Measurements from ENCODE around the gene C1RL.
"Not testable (repeated sequence)": the region's sequence is repeated elsewhere in the genome, so short reads cannot be mapped to it uniquely, and the experiment has no call there.

The C1RL gene

DNA sequence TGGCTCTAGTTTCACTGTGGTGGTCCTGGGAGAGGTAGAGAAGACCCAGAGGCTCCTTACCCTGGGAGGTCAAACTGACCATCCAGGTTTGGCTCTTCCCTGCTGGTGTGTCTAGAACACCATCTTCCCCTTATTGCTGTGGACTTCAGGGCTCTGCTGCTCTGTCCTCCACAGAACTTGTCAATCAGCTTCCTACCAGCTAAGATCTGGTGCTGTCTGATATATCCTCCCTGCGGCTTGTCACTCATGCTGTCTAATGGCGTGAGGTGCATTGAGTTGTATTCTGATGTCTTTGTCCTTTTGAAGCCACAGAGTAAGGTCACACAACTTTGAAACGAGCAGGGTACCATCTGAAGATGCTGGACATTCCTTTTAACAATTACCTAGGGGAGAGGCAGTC lies 7.2 kb upstream of the C1RL start:
- H3K27ac Mint-ChIP-seq, result no peak overlapping the region
- no peaks in the 10 kb centered on the region for H3K27me3 Mint-ChIP-seq (ENCODE audit: low read depth)
- DNase-seq (ENCODE audit: low spot score), result no peak
- H3K9me3 Mint-ChIP-seq, result no peaks in the 10 kb centered on the region
- H3K4me3 Mint-ChIP-seq, result no peak overlapping the region
- H3K36me3 Mint-ChIP-seq (ENCODE audit: low read depth), result peaks cover 38% of the 10 kb centered on the region
- peaks cover 7% of the 10 kb centered on the region for H3K4me1 Mint-ChIP-seq (ENCODE audit: low read depth)

DNA sequence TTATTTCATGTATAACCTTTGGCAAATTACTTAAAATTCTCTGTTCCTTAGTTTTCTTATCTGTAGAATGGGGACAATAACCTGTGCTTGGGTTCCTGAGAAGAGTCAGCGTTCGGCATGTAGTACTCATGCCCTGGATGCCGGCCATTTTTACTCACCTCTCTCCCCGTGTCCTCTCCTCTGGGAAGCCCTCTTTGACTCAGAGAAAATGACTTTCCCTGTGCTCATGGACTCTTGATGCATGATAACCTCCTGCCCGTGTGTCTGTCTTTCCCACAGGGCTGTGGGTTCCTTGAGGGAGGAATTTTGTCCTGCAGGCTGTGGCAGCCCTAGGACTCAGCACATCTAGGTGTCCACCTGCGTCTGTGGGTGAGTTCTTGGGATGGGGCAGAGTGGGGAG lies 5.8 kb upstream of the C1RL start:
- Mint-ChIP-seq H3K9me3 (no peaks in the 10 kb centered on the region), H3K27ac (no peak overlapping the region), H3K4me3 (no peak overlapping the region), H3K36me3 (ENCODE audit: low read depth) (peaks cover 37% of the 10 kb centered on the region), H3K27me3 (ENCODE audit: low read depth) (no peaks in the 10 kb centered on the region), H3K4me1 (ENCODE audit: low read depth) (peaks cover 11% of the 10 kb centered on the region)
- no peak for DNase-seq (ENCODE audit: low spot score)

DNA sequence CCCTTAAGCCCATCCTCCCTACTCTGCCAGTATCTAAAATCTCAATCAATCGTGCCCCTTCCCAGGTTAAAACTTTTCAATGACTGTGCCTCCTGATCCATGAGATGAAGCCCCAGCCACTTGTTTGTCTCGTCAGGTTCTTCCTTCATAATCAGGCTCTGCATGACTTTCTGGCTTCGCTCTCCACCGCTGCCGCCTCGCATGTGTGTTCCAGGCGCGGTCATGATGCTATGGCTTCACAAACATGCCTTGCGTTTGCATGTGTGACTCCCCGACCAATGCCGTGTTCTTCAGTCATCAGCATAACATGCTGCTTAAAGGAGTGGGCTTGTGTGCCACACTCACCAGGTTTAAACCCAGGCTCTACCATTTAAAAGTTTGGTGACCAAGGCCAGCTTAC lies 5.0 kb upstream of the C1RL start:
- no peak overlapping the region for H3K4me3 Mint-ChIP-seq
- H3K4me1 Mint-ChIP-seq (ENCODE audit: low read depth), result peaks cover 18% of the 10 kb centered on the region
- H3K36me3 Mint-ChIP-seq (ENCODE audit: low read depth), result peaks cover 37% of the 10 kb centered on the region
- H3K27ac Mint-ChIP-seq, result no peak overlapping the region
- H3K27me3 Mint-ChIP-seq (ENCODE audit: low read depth), result no peaks in the 10 kb centered on the region
- H3K9me3 Mint-ChIP-seq, result no peaks in the 10 kb centered on the region
- no peak for DNase-seq (ENCODE audit: low spot score)

DNA sequence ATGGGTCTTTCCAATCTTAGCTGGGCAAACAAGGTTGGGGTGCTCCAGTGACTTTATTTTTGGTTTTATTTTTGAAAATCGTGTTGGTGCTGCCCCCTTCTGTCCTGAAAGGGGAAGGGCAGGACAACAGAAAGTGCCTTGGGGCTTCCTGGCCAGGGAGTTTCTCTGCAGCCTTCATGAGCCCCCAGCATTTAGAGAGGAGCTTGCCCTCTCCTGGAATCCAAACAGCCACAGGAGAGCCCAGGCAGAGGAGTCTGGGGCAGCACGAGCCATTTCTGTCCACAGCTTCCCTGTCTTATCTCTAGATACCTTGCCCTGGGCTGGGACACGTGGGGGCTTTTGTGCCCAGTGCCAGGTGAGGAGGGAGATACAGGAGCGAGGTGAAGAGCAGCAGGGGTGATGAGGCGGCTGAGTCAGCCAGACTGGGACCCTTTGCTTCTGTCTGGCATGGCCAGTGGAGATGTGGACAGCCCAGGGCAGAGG lies 4.4 kb upstream of the C1RL start:
- Mint-ChIP-seq H3K27me3 (ENCODE audit: low read depth) (no peaks in the 10 kb centered on the region), H3K4me3 (no peak overlapping the region), H3K4me1 (ENCODE audit: low read depth) (peaks cover 16% of the 10 kb centered on the region), H3K9me3 (no peaks in the 10 kb centered on the region), H3K27ac (peak overlapping the region; percentile 53), H3K36me3 (ENCODE audit: low read depth) (peaks cover 33% of the 10 kb centered on the region)
- DNase-seq (ENCODE audit: low spot score), result peak; percentile 34

DNA sequence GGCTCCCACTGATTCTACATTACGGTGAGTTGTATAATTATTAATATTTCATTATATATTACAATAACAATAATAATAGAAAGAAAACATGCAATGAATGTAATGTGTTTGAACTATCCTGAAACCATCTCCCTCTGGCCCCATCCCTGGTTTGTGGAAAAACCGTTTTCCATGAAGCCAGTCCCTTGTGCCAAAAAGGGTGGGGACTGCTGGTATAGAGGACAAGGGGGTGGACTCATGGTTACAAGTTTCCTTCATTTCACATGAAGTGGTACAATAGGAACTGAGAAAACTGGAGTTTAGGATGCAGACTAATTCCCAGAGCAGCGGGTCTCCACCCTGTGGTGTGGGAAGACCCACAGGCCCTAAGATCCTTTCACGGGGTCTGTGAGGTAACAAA lies 3.0 kb upstream of the C1RL start:
- peaks cover 22% of the 10 kb centered on the region for H3K4me1 Mint-ChIP-seq (ENCODE audit: low read depth)
- DNase-seq (ENCODE audit: low spot score), result no peak
- no peaks in the 10 kb centered on the region for H3K27me3 Mint-ChIP-seq (ENCODE audit: low read depth)
- H3K36me3 Mint-ChIP-seq (ENCODE audit: low read depth), result peaks cover 32% of the 10 kb centered on the region
- H3K27ac Mint-ChIP-seq, result no peak overlapping the region
- no peaks in the 10 kb centered on the region for H3K9me3 Mint-ChIP-seq
- no peak overlapping the region for H3K4me3 Mint-ChIP-seq

DNA sequence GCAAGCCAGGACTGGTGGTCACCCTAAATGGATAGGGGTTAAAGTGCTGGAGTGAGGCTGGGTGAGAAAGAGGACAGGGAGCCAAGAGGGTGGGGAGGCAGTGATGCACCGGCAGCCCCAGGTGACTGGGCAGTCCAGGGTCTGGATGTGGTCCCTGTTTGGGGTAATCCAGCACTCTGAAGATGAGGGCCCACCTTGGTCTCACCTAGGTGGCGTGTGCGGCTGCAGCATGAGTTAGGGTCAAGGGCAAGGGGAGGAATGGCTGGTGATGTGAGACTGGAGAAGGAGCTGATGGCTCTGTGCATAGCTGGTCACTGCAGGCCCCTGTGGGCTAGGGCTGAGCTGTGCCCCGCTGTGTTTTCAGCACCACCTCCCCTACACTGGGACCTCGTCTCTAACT lies 1.6 kb upstream of the C1RL start:
- no peak overlapping the region for H3K4me3 Mint-ChIP-seq
- H3K27me3 Mint-ChIP-seq (ENCODE audit: low read depth), result no peaks in the 10 kb centered on the region
- H3K36me3 Mint-ChIP-seq (ENCODE audit: low read depth), result peaks cover 37% of the 10 kb centered on the region
- no peak overlapping the region for H3K27ac Mint-ChIP-seq
- no peak for DNase-seq (ENCODE audit: low spot score)
- H3K4me1 Mint-ChIP-seq (ENCODE audit: low read depth), result peaks cover 30% of the 10 kb centered on the region
- peaks cover 12% of the 10 kb centered on the region for H3K9me3 Mint-ChIP-seq

DNA sequence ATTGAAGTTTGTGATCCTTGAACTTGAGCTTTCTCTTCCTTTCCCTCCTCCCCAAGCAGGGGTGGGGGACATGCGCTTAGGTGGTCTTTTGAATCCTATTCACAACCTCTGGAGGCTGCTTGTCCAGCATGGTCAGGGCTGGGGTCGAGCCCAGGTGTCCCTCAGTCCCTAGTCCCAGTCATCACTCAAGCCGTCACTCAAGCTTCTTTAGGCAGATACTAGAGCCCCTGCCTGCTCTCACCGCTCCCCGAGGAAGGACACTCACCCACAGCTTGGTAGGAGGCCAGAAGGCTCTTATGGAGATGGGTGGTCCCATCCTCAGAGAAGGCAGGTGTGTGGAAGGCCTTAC lies 532 bp upstream of the C1RL start:
- Mint-ChIP-seq H3K4me1 (ENCODE audit: low read depth) (peaks cover 33% of the 10 kb centered on the region), H3K36me3 (ENCODE audit: low read depth) (peaks cover 31% of the 10 kb centered on the region), H3K27ac (peak overlapping the region; percentile 70), H3K4me3 (peak overlapping the region; percentile 91), H3K9me3 (peaks cover 14% of the 10 kb centered on the region), H3K27me3 (ENCODE audit: low read depth) (no peaks in the 10 kb centered on the region)
- no peak for DNase-seq (ENCODE audit: low spot score)

DNA sequence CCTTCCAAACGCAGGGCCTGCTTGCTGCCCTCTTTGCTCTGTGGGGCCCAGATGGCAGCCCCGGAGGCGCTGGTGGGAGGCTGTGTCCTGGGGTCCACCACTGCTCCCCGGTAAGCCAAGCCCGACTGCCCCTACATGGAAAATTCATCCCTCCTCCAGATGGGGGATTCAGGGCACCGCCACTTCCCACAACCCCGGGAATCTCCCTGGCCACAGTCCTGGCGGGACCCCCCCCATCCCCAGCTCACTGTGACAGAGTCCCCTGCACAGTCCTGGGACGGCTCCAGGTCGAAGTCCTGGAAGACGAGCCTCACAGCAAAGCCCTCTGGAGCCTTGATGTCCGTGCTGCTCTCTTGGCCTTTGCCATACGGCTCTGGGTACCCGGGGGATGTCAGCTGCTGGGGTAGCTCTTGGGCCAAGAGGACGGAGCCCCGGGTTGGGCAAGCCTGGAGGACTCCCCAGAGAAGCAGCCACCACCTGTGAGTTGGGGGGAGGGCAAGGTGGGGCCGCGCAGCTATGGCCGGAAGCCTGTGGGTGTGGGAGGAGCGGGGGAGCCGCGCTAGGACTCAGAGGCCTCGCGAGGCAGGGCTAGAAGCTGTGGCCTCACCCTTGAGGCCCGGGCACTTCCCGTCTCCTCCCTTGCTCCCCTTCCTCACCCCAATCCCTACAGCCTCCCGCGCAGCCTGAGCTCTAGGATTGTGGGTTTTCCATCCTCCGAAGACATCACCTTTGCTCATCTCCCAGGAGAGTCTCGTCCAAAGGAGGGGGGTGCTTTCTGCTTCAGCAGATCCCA lies 815 bp downstream of the C1RL start:
- Mint-ChIP-seq H3K27ac (peak overlapping the region; percentile 92), H3K36me3 (ENCODE audit: low read depth) (peaks cover 36% of the 10 kb centered on the region), H3K27me3 (ENCODE audit: low read depth) (no peaks in the 10 kb centered on the region), H3K4me1 (ENCODE audit: low read depth) (peaks cover 32% of the 10 kb centered on the region), H3K9me3 (peaks cover 14% of the 10 kb centered on the region), H3K4me3 (peak overlapping the region; percentile 91)
- DNase-seq (ENCODE audit: low spot score), result peak; percentile 79

DNA sequence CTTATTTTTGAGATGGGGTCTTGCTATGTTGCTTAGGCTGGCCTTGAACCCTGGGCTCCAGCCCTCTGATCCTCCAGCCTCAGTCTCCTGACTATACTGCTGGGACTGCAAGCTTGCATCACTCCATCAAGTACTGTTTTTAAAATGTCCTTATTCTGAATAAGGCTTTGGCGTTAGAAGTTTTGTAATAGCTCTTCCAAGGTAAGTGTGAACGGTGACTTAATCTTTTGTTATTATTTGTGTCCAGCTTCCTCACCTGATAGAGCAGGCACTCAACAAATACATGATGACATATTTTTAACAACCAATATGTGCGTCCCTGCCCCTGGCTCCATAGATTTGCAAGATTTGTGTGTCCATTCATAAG lies 1.4 kb downstream of the C1RL start:
- H3K9me3 Mint-ChIP-seq, result peaks cover 14% of the 10 kb centered on the region
- peaks cover 34% of the 10 kb centered on the region for H3K36me3 Mint-ChIP-seq (ENCODE audit: low read depth)
- H3K4me3 Mint-ChIP-seq, result peak overlapping the region; percentile 91
- DNase-seq (ENCODE audit: low spot score), result no peak
- peak overlapping the region; percentile 92 for H3K27ac Mint-ChIP-seq
- H3K27me3 Mint-ChIP-seq (ENCODE audit: low read depth), result no peaks in the 10 kb centered on the region
- peaks cover 34% of the 10 kb centered on the region for H3K4me1 Mint-ChIP-seq (ENCODE audit: low read depth)

DNA sequence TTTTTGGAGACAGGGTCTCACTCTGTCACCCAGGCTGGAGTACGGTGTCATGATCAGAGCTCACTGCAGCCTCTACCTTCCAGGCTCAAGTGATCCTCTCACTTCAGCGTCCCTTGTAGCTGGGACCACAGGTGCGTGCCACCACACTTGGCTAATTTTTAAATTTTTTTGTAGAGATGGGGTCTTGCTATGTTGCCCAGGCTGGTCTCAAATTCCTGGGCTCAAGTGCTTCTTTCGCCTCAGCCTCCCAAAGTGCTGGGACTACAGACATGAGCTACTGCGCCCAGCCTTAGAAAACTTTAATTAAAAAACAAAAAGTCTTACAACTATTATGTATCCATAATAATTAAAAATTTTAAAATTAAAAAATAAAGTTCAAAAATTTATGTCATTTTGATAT lies 1.8 kb downstream of the C1RL start:
- H3K27me3 Mint-ChIP-seq (ENCODE audit: low read depth); H3K27ac Mint-ChIP-seq; DNase-seq (ENCODE audit: low spot score): not testable (repeated sequence)
- H3K4me3 Mint-ChIP-seq, result peak overlapping the region; percentile 21
- peaks cover 38% of the 10 kb centered on the region for H3K4me1 Mint-ChIP-seq (ENCODE audit: low read depth)
- H3K9me3 Mint-ChIP-seq, result peaks cover 14% of the 10 kb centered on the region
- H3K36me3 Mint-ChIP-seq (ENCODE audit: low read depth), result peaks cover 34% of the 10 kb centered on the region

DNA sequence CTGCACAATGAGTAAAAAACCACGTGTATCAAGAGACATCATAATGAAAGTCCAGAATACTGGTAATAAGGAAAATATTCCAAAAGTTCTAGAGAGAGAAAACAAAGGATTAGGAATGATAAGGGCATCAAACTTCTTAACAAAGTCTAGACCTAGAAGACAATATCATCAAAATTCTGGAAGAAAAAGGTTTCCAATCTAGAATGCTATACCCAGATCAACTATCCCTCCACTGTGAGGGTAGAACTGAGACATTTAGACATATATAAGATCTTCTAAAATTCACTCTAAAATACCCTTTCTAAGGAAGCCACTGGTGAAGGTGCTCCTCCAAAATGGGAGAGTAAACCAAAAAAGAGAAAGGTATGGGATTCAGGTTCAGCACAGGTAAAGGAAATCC lies 2.9 kb downstream of the C1RL start:
- Mint-ChIP-seq H3K4me1 (ENCODE audit: low read depth) (peaks cover 38% of the 10 kb centered on the region), H3K27me3 (ENCODE audit: low read depth) (no peaks in the 10 kb centered on the region), H3K4me3 (peak overlapping the region; percentile 46), H3K36me3 (ENCODE audit: low read depth) (peaks cover 34% of the 10 kb centered on the region), H3K9me3 (peaks cover 14% of the 10 kb centered on the region), H3K27ac (peak overlapping the region; percentile 6)
- no peak for DNase-seq (ENCODE audit: low spot score)

DNA sequence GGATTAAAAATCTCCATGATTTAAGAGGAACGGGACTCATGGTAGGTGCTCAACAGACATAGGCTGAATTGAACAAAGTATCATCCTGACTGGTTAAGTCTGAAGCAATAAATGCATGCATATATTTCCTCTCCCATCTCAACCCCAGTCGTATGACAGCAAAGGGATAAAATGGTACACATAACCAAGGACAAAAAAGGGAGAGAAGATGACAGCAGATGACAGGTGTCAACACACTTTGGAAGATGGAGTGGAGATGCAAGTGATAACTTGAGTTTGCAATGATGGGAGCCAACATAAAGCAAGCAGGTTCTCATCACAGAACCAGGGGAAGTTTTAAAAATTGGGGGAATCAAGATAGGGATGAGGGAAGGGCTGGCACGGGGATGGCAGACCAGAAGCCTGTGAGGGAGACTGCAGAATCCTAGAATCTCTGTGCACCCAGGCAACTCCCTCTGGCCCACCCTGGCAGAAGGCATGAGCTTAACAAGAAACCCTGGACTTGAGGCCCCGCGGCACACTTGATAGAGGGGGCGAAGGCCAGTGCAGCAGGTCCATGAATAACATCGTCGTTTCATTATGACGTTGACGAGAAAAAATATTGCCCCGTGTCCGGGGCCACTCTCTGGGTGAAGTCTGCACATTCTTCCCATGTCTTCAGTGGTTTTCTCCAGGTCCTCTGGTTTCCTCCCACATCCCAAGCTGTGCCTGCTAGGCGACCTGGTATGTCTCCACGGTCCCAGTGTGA lies 5.0 kb downstream of the C1RL start:
- H3K36me3 Mint-ChIP-seq (ENCODE audit: low read depth), result peaks cover 35% of the 10 kb centered on the region

DNA sequence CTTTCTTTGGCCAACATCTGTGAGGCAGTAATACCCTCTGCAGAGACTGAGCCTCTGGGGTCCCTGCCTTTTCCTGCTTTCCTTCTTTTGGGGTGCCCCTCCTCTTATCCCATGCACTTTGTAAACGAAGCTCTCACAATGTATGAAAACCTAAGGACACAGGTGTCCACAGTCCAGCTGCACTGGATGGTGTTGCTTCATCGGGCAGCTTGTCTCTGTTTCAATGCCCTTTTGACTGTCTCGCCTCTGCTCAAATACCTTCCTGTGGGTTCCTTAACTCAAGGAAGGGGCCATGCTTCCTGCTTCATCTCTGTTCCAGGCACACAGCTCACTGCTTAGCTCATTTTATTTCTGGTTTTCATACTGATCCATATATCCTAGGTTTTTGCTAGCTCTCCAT lies 6.4 kb downstream of the C1RL start:
- peaks cover 30% of the 10 kb centered on the region for H3K36me3 Mint-ChIP-seq (ENCODE audit: low read depth)
- no peak for DNase-seq (ENCODE audit: low spot score)
- H3K9me3 Mint-ChIP-seq, result peaks cover 14% of the 10 kb centered on the region
- H3K4me1 Mint-ChIP-seq (ENCODE audit: low read depth), result peaks cover 22% of the 10 kb centered on the region
- H3K27ac Mint-ChIP-seq, result no peak overlapping the region
- H3K27me3 Mint-ChIP-seq (ENCODE audit: low read depth), result no peaks in the 10 kb centered on the region
- no peak overlapping the region for H3K4me3 Mint-ChIP-seq

More for the DNA sequence above, 5.0 kb downstream of the C1RL start:
- Mint-ChIP-seq H3K27ac (no peak overlapping the region), H3K4me1 (ENCODE audit: low read depth) (peaks cover 27% of the 10 kb centered on the region), H3K9me3 (peaks cover 14% of the 10 kb centered on the region), H3K4me3 (no peak overlapping the region), H3K27me3 (ENCODE audit: low read depth) (no peaks in the 10 kb centered on the region)
- no peak for DNase-seq (ENCODE audit: low spot score)

DNA sequence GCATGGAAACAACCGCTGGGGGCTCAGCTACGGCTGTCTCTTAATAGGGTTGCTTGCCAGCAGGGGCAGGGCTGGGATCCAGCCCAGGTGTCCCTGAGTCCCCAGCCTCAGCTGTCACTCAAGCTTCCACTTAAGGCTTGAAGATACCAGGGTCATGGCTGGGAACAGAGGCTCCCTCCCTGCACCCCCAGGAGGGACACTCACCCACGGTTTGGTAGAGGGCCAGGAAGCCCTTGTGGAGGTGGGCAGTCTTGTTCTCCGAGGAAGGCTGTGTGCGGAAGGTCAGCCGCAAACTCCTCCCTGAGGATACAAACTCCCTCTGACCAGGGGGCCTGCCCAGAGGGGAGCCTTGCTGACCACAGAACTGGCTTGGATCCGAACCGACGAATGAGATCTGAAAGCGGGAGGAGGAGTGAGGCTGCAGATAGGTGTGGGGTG lies 7.3 kb downstream of the C1RL start:
- Mint-ChIP-seq H3K27me3 (ENCODE audit: low read depth) (no peaks in the 10 kb centered on the region), H3K9me3 (peaks cover 13% of the 10 kb centered on the region), H3K4me3 (no peak overlapping the region), H3K36me3 (ENCODE audit: low read depth) (peaks cover 29% of the 10 kb centered on the region), H3K27ac (no peak overlapping the region), H3K4me1 (ENCODE audit: low read depth) (peaks cover 21% of the 10 kb centered on the region)
- DNase-seq (ENCODE audit: low spot score), result no peak

Data from T-helper 2 cell treated with Interferon-gamma antibody and Interleukin-4, amounts not matched to agents 5 μg/mL and 100 μg/mL, for 36 hours (primary cell).